Body of pancreas (tissue), 4 donors: Measurements from ENCODE around the gene EPM2AIP1. TPM values are rescaled to one million over a fixed set of nuclear protein-coding genes. Genes with fewer than 3 reads are reported as not detected.

Source experiments
- ATAC-seq: fragments of 150-250 bp; one replicate; pipeline ENCODE4 v1.9.1; 2016
- DNase-seq, 4 donors: peaks; one replicate each; pipeline ENCODE4 v3.0.0-alpha.2; 2019
- H3K27ac ChIP-seq, 4 donors: fragments of 200-600 bp; sonication (generic); 1 replicate in 3 of 4; 2 replicates in 1 of 4; pipeline versions ENCODE4 v1.5.1 to v1.6.1; 2016 to 2019; ENCODE audit warnings: mild to moderate bottlenecking in 1 of 4, mixed read lengths in 1 of 4, moderate library complexity in 1 of 4
- H3K27me3 ChIP-seq, 2 donors: fragments of 200-600 bp; sonication (generic); one replicate each; pipeline ENCODE4 v1.6.0; 2016; ENCODE audit warnings: mild to moderate bottlenecking in 1 of 2
- H3K36me3 ChIP-seq, 2 donors: fragments of 200-600 bp; sonication (generic); replicated peaks in 1 of 2; 2 replicates each; pipeline ENCODE4 v1.5.1; 2016; ENCODE audit warnings: low read depth in 2 of 2; ENCODE audit not compliant: insufficient read depth in 1 of 2
- H3K4me1 ChIP-seq: fragments of 200-600 bp; sonication (generic); one replicate; pipeline ENCODE4 v1.6.0; 2016
- H3K4me3 ChIP-seq, 2 donors: fragments of 200-600 bp; sonication (generic); 1 replicate in 1 of 2; 2 replicates in 1 of 2; pipeline ENCODE4 v1.5.1; 2016 to 2019
- H3K9me3 ChIP-seq, 3 donors: fragments of 200-600 bp; sonication (generic); 1 replicate in 2 of 3; 2 replicates in 1 of 3; pipeline ENCODE4 v1.5.1; 2016
- CTCF ChIP-seq, 7 experiments: fragments of 450-650 bp in 4 of 7; fragments of 200-600 bp in 3 of 7; sonication (generic) in 3 of 7; IDR thresholded peaks; one replicate each; pipeline ENCODE4 v1.5.1; 2016 to 2019; ENCODE audit warnings: antibody characterized with exemption in 7 of 7
- POLR2A ChIP-seq, 3 donors: fragments of 450-650 bp; IDR thresholded peaks; one replicate each; pipeline ENCODE4 v1.6.1; 2016; ENCODE audit warnings: antibody characterized with exemption in 3 of 3, mild to moderate bottlenecking in 2 of 3
- WGBS, 2 donors: methylation state at CpG; one replicate each; pipeline ENCODE4 v1.1.5; 2017; 5-methylcytosine and 5-hydroxymethylcytosine counted together
- intact Hi-C: fragments of 100-400 bp; cut with DNase I; formaldehyde crosslinking; loops from one replicate; pipeline ENCODE4 v1.15.1; 2023
- total RNA-seq, 2 donors: library from RNA; depleted of rRNA; stranded (reverse); fragments of >200 nt; gene quantifications; one replicate each; pipeline ENCODE4 v1.1.0, GENCODE V29; 2016

The EPM2AIP1 gene
- total RNA-seq, 2 donors from 2014 or later, result 9.1 to 10.9 TPM

- 74 to 77% methylated on average over 4 of the region's 4 CpGs for WGBS, 2 donors
Measured at GRCh38 chr3:36960502-36960901, 32.4 kb downstream of the EPM2AIP1 start.

GRCh38 chr3:36959821-36960220 is 33.1 kb downstream of the EPM2AIP1 start:
- Histone ChIP-seq H3K4me1 (no peaks in the 10 kb centered on the region), H3K36me3 (no peaks in the 10 kb centered on the region), H3K27me3 (no peaks in the 10 kb centered on the region), H3K4me3 (no peak overlapping the region), H3K27ac (no peak overlapping the region), H3K9me3 (no peaks in the 10 kb centered on the region)
- TF ChIP-seq CTCF (IDR thresholded peaks at IDR 0.05), result no peak
- TF ChIP-seq POLR2A (IDR thresholded peaks at IDR 0.05), result no peak
- ATAC-seq (no peak), DNase-seq (no peak)
- 37 to 42% methylated on average over 2 of the region's 2 CpGs for WGBS, 2 donors
- intact Hi-C loops, result loop anchor here (5.0 kb wide), 1 partner anchor 233 kb away; no protein-coding TSS in a partner anchor

More at GRCh38 chr3:36960502-36960901, 32.4 kb downstream of the EPM2AIP1 start:
- TF ChIP-seq POLR2A (IDR thresholded peaks at IDR 0.05) (no peak), CTCF (IDR thresholded peaks at IDR 0.05) (no peak)
- no peak for DNase-seq
- no peaks in the 10 kb centered on the region for H3K4me1 ChIP-seq
- intact Hi-C loops, result no loop called here
- no peaks in the 10 kb centered on the region for H3K36me3 ChIP-seq
- H3K9me3 ChIP-seq, result no peaks in the 10 kb centered on the region
- H3K27me3 ChIP-seq, result no peaks in the 10 kb centered on the region
- H3K27ac ChIP-seq, result no peak overlapping the region
- H3K4me3 ChIP-seq, result no peak overlapping the region
- ATAC-seq, result no peak

GRCh38 chr3:36957862-36958686 is 34.9 kb downstream of the EPM2AIP1 start:
- Histone ChIP-seq H3K36me3 (no peaks in the 10 kb centered on the region), H3K9me3 (no peaks in the 10 kb centered on the region), H3K4me3 (no peak overlapping the region), H3K27ac (no peak overlapping the region), H3K4me1 (no peaks in the 10 kb centered on the region), H3K27me3 (no peaks in the 10 kb centered on the region)
- no peak for TF ChIP-seq POLR2A (IDR thresholded peaks at IDR 0.05)
- TF ChIP-seq CTCF (IDR thresholded peaks at IDR 0.05), result no peak
- WGBS, 2 donors, result 32 to 42% methylated on average over 3 of the region's 3 CpGs
- DNase-seq (no peak), ATAC-seq (no peak)
- intact Hi-C loops, result loop anchor here (5.0 kb wide), 1 partner anchor 231 kb away; no protein-coding TSS in a partner anchor

- H3K9me3 ChIP-seq, result no peaks in the 10 kb centered on the region
- intact Hi-C loops, result loop anchor here (5.0 kb wide), 1 partner anchor 230 kb away; no protein-coding TSS in a partner anchor
- WGBS, 2 donors, result 90 to 100% methylated on average over 1 of the region's 1 CpG
Measured at GRCh38 chr3:36957063-36957462, 35.9 kb downstream of the EPM2AIP1 start.

More at GRCh38 chr3:36957063-36957462, 35.9 kb downstream of the EPM2AIP1 start:
- no peaks in the 10 kb centered on the region for H3K4me1 ChIP-seq
- TF ChIP-seq POLR2A (IDR thresholded peaks at IDR 0.05) (no peak), CTCF (IDR thresholded peaks at IDR 0.05) (no peak)
- no peak overlapping the region for H3K27ac ChIP-seq
- DNase-seq, result no peak
- no peaks in the 10 kb centered on the region for H3K36me3 ChIP-seq
- no peak overlapping the region for H3K4me3 ChIP-seq
- no peak for ATAC-seq
- H3K27me3 ChIP-seq, result no peaks in the 10 kb centered on the region
